OCI-LY1 (cell line): ENCODE measurements around the gene SLC35F6.

Experiments
- EZH2 ChIP-seq: fragments of 200-600 bp; sonication (generic), shearing (Covaris generic); IDR thresholded peaks from 2 replicates; pipeline ENCODE4 v1.8.0; 2017; ENCODE audit warnings: borderline replicate concordance, mixed run types, mild to moderate bottlenecking, antibody characterized with exemption, low read length, moderate library complexity, mixed read lengths
- TF ChIP-seq, protein P1 (sequence below): fragments of 200-600 bp; sonication (generic), shearing (Covaris generic); IDR thresholded peaks from 2 replicates; pipeline ENCODE4 v1.5.1; 2017; ENCODE audit warnings: mild to moderate bottlenecking, antibody characterized with exemption, low read length, moderate library complexity, mixed read lengths

DNA sequence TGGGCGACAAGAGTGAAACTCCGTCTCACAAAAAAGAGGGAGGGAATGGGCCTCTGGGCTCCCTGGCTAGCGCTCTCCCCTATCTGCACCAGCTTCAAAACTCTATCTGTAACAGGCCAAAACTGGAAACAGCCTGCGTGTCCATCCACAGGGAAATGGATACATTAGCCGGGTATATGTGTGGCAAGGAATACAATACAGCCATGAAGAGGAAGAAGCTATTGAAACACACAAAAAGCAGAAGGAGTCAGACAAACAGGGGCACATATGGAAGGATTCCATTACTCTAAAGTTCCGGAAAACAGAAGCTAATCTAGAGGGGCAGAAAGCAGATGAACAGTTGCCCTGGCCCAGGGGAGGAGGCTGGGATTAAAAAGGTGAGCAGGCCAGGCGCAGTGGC, 24.6 kb upstream of the SLC35F6 start:
- TF ChIP-seq, protein P1, sequence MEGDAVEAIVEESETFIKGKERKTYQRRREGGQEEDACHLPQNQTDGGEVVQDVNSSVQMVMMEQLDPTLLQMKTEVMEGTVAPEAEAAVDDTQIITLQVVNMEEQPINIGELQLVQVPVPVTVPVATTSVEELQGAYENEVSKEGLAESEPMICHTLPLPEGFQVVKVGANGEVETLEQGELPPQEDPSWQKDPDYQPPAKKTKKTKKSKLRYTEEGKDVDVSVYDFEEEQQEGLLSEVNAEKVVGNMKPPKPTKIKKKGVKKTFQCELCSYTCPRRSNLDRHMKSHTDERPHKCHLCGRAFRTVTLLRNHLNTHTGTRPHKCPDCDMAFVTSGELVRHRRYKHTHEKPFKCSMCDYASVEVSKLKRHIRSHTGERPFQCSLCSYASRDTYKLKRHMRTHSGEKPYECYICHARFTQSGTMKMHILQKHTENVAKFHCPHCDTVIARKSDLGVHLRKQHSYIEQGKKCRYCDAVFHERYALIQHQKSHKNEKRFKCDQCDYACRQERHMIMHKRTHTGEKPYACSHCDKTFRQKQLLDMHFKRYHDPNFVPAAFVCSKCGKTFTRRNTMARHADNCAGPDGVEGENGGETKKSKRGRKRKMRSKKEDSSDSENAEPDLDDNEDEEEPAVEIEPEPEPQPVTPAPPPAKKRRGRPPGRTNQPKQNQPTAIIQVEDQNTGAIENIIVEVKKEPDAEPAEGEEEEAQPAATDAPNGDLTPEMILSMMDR: no peak
- TF ChIP-seq EZH2: no peak
